Measurements from ENCODE around the gene PRC1.

- TF ChIP-seq CTCF (IDR thresholded peaks at IDR 0.05; ENCODE audit: low read length) (no peak), EZH2 (IDR thresholded peaks at IDR 0.05; ENCODE audit: borderline replicate concordance, low read length) (no peak)
These were observed 33.3 kb upstream of the PRC1 start for GRCh38 chr15:91027677-91028076.
